ENCODE data around the gene SHISA8. TPM values are rescaled to one million over a fixed set of nuclear protein-coding genes. Genes with fewer than 3 reads are reported as not detected.

The SHISA8 gene
- total and polyA plus RNA-seq, 3 experiments from 2014 or later, result 1.3 to 1.4 TPM; not detected in 1

DNA sequence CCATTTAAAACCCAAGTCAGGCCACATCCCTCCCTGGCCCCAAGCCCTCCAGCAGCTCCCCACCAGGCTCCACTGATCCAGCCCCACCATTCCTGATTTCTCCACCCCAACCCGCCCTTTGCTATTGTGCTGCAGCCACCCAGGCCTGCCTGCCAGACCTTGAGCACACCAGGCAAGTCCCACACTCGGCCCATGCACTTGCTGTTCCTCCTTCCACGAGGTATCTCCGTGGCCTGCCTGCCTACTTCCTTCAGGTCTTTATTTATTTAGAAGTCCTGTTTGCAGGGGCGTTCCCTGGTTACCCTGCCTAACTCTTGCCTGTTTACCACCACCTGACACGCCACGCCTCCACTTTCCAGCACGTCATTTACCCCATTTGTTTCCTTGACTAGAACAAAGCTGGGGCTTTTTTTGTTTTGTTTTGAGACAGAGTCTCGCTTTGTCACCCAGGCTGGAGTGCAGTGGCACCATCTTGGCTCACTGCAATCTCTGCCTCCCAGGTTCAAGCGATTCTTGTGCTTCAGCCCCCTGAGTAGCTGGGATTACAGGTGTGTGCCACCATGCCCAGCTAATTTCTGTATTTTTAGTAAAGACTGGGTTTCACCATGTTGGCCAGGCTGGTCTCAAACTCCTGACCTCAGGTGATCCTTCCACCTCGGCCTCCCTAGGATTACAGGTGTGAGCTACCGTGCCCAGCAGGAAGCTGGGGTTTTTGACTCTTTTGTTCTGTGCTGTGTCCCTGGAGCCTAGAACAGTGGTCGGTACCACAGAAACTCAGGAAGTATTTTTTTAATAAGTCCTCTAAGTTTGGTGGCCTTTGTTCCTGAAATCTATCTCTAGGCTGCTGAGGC, 25.3 kb upstream of the SHISA8 start:
- H3K9me3 Mint-ChIP-seq, result peaks cover 0 to 2% (median 0%) of the 10 kb centered on the region in 5 donors
- Histone ChIP-seq H3K27me3 (ENCODE audit: insufficient read depth, low read length, poor library complexity, severe bottlenecking) (no peaks in the 10 kb centered on the region), H3K36me3 (ENCODE audit: insufficient read depth, low read length) (no peaks in the 10 kb centered on the region), H3K9me3 (ENCODE audit: low read length) (no peaks in the 10 kb centered on the region), H3K27ac (ENCODE audit: low read depth, low read length) (peak overlapping the region; percentile 95), H3K4me1 (ENCODE audit: insufficient read depth, low read length) (peaks cover 32% of the 10 kb centered on the region), H3K4me3 (ENCODE audit: low read length) (peak overlapping the region; percentile 56)
- peak overlapping the region; percentile 94 to 100 (median 100) for H3K27ac Mint-ChIP-seq
- CTCF ChIA-PET, result interaction anchor here (0.8 to 6.8 kb wide), 34 partner anchors 8 to 504 kb away, joined by 3 to 106 read pairs (median 7); partner anchors contain the start of genes CCDC134, MEI1, SNU13 and SREBF2
- DNase-seq, result peak; percentile 91 to 99 (median 94)
- H3K36me3 Mint-ChIP-seq, result peaks cover 0 to 5% (median 0%) of the 10 kb centered on the region in 3 donors
- H3K4me1 Mint-ChIP-seq, result peaks cover 32 to 51% (median 34%) of the 10 kb centered on the region in 3 donors
- peak overlapping the region; percentile 77 to 98 (median 92) for H3K4me3 Mint-ChIP-seq
- H3K27me3 Mint-ChIP-seq, result peaks cover 0 to 4% of the 10 kb centered on the region in 2 donors
- POLR2A ChIA-PET, result interaction anchor here (0.6 to 6.5 kb wide), 23 partner anchors 11 to 319 kb away, joined by 3 to 100 read pairs (median 10); partner anchors contain the start of genes CCDC134, DESI1, MEI1 and SNU13

DNA sequence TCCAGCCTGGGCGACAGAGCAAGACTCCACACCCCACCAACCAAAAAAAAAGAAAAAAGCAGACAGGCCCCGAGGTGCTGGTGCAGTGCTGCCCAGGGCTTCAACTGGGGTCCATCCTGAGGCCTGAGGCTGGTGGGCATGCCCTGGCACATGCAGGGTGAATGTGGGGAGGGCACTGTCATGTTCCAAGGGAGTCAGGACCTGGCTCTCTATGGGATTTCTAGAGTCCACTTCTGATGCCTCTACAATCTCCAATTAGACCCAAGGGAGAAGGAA, 22.0 kb upstream of the SHISA8 start:
- H3K27me3 ChIP-seq (ENCODE audit: insufficient read depth, low read length, poor library complexity, severe bottlenecking), result no peaks in the 10 kb centered on the region
- CTCF ChIA-PET, result interaction anchor here (1.5 to 6.8 kb wide), 2 partner anchors 10 to 136 kb away, joined by 3 to 106 read pairs; partner anchors contain the start of genes CCDC134 and TNFRSF13C
- peak overlapping the region in 2 of 7 donors; percentile 26 to 63 for H3K4me3 Mint-ChIP-seq
- POLR2A ChIA-PET, result interaction anchor here (6.5 kb wide), 1 partner anchor 10 kb away, joined by 100 read pairs; the partner anchor contains the start of gene TNFRSF13C
- no peaks in the 10 kb centered on the region for H3K36me3 ChIP-seq (ENCODE audit: insufficient read depth, low read length)
- H3K9me3 ChIP-seq (ENCODE audit: low read length), result no peaks in the 10 kb centered on the region
- no peak overlapping the region for H3K4me3 ChIP-seq (ENCODE audit: low read length)
- peaks cover 0 to 2% (median 0%) of the 10 kb centered on the region in 5 donors for H3K9me3 Mint-ChIP-seq
- peaks cover 32 to 66% (median 34%) of the 10 kb centered on the region in 3 donors for H3K4me1 Mint-ChIP-seq
- peaks cover 0 to 5% (median 0%) of the 10 kb centered on the region in 3 donors for H3K36me3 Mint-ChIP-seq
- H3K27ac ChIP-seq (ENCODE audit: low read depth, low read length), result no peak overlapping the region
- H3K27ac Mint-ChIP-seq, result peak overlapping the region in 6 of 8 donors; percentile 47 to 87 (median 79)
- peaks cover 0 to 4% of the 10 kb centered on the region in 2 donors for H3K27me3 Mint-ChIP-seq
- DNase-seq, result no peak
- H3K4me1 ChIP-seq (ENCODE audit: insufficient read depth, low read length), result peaks cover 32% of the 10 kb centered on the region

DNA sequence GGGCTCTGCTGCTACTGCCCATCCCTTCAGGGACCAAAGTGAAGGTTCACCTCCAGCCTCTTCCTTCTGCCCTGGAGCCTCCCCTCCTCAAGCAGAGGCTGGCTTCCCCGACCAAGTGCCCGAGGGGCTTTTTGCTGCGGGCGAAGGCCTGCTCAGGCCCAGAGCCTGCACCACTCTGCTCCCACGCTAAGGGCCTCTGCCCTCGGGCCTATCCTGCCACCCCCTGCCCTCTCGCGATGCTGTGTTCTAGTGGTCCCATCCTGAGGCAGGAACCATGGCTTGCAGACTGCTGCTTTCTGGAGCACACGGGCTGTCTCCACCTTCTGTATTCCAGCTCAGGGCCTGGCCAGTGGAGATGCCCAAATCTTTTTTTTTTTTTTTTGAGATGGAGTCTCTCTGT, 20.6 kb upstream of the SHISA8 start:
- Mint-ChIP-seq H3K4me3 (no peak overlapping the region), H3K4me1 (peaks cover 20 to 56% (median 21%) of the 10 kb centered on the region in 3 donors), H3K27ac (peak overlapping the region in 1 of 8 donors; percentile 86), H3K36me3 (peaks cover 0 to 5% (median 0%) of the 10 kb centered on the region in 3 donors), H3K9me3 (peaks cover 0 to 2% (median 0%) of the 10 kb centered on the region in 5 donors), H3K27me3 (peaks cover 0 to 4% of the 10 kb centered on the region in 2 donors)
- H3K9me3 ChIP-seq (ENCODE audit: low read length), result no peaks in the 10 kb centered on the region
- no peak overlapping the region for H3K4me3 ChIP-seq (ENCODE audit: low read length)
- no peaks in the 10 kb centered on the region for H3K27me3 ChIP-seq (ENCODE audit: insufficient read depth, low read length, poor library complexity, severe bottlenecking)
- H3K4me1 ChIP-seq (ENCODE audit: insufficient read depth, low read length), result peaks cover 22% of the 10 kb centered on the region
- POLR2A ChIA-PET, result interaction anchor here (6.5 kb wide), 1 partner anchor 9 kb away, joined by 100 read pairs; the partner anchor contains the start of gene TNFRSF13C
- no peak for DNase-seq
- CTCF ChIA-PET, result interaction anchor here (1.3 to 6.8 kb wide), 2 partner anchors 8 to 188 kb away, joined by 3 to 106 read pairs; partner anchors contain the start of gene TNFRSF13C
- no peak overlapping the region for H3K27ac ChIP-seq (ENCODE audit: low read depth, low read length)
- H3K36me3 ChIP-seq (ENCODE audit: insufficient read depth, low read length), result no peaks in the 10 kb centered on the region

DNA sequence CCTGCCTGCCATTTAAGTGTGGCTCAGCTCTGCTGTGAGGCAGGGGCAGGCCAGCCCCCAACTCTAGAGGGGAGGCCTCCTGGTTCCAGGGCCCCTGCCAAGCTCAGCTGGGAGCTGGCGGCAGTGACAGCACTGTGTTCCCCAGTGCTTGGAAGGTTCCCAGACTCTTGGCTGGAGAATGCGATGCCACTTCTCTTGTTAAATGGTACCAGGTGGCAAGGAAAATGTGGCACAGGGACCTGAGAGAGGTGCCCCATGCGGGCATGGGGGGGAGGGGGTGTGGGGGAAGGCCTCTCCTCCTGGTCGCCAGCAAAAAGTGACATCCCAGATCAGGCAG, 20.1 kb upstream of the SHISA8 start:
- DNase-seq, result no peak
- Mint-ChIP-seq H3K27ac (peak overlapping the region in 2 of 8 donors; percentile 36 to 43), H3K4me3 (no peak overlapping the region), H3K36me3 (peaks cover 0 to 4% (median 0%) of the 10 kb centered on the region in 3 donors), H3K27me3 (peaks cover 0 to 2% of the 10 kb centered on the region in 2 donors), H3K9me3 (peaks cover 0 to 1% (median 0%) of the 10 kb centered on the region in 5 donors), H3K4me1 (peaks cover 15 to 50% (median 16%) of the 10 kb centered on the region in 3 donors)
- Histone ChIP-seq H3K4me3 (ENCODE audit: low read length) (no peak overlapping the region), H3K36me3 (ENCODE audit: insufficient read depth, low read length) (no peaks in the 10 kb centered on the region), H3K9me3 (ENCODE audit: low read length) (no peaks in the 10 kb centered on the region), H3K4me1 (ENCODE audit: insufficient read depth, low read length) (peaks cover 16% of the 10 kb centered on the region), H3K27me3 (ENCODE audit: insufficient read depth, low read length, poor library complexity, severe bottlenecking) (no peaks in the 10 kb centered on the region), H3K27ac (ENCODE audit: low read depth, low read length) (no peak overlapping the region)
- ChIA-PET CTCF (interaction anchor here (1.1 to 6.8 kb wide), 3 partner anchors 8 to 268 kb away, joined by 3 to 106 read pairs (median 4); partner anchors contain the start of gene TNFRSF13C), POLR2A (interaction anchor here (6.5 kb wide), 1 partner anchor 8 kb away, joined by 100 read pairs; the partner anchor contains the start of gene TNFRSF13C)

DNA sequence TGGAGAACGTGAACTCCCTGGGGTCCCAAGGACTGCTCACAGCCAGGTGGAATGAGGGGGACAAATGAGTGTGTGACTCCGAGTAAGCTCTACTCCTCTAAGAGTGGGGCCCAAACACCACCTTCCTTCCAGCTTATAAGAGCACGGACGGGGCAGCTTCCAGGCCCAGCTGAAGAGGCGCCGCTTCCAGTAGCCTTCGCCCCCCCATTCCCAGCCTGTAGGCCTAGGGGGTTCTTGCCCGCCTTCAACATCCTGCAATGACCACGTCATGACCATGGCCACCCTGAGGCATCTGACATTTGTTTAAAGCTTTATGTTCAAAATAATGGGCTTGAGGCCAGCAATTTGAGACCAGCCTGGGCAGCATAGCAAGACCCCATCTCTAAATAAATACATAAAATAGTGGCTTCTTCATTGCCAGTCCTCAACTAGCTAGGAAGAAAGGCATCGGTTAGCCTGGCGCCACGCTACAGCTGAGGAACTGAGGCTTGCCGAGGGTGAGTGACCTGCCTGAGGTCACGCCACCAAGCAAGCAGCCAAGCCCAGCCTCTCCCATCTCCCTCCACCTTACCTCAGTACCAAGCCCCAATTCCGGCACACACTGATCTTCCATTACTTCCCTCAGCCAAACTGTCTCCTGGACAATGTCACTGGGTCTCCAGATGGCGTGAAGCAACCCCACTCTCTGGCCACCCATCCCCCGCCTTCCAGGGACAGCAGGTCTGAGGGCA, 19.6 kb upstream of the SHISA8 start:
- no peak for DNase-seq
- peaks cover 0 to 1% (median 0%) of the 10 kb centered on the region in 3 donors for H3K36me3 Mint-ChIP-seq
- H3K4me3 Mint-ChIP-seq, result no peak overlapping the region
- no peaks in the 10 kb centered on the region for H3K9me3 ChIP-seq (ENCODE audit: low read length)
- no peaks in the 10 kb centered on the region for H3K27me3 Mint-ChIP-seq
- ChIA-PET CTCF (interaction anchor here (1.1 to 1.2 kb wide), 2 partner anchors 9 to 268 kb away, joined by 3 to 4 read pairs; no protein-coding TSS in a partner anchor), POLR2A (no interaction called here)
- H3K9me3 Mint-ChIP-seq, result no peaks in the 10 kb centered on the region
- H3K4me3 ChIP-seq (ENCODE audit: low read length), result no peak overlapping the region
- H3K27me3 ChIP-seq (ENCODE audit: insufficient read depth, low read length, poor library complexity, severe bottlenecking), result no peaks in the 10 kb centered on the region
- no peaks in the 10 kb centered on the region for H3K36me3 ChIP-seq (ENCODE audit: insufficient read depth, low read length)
- peaks cover 11% of the 10 kb centered on the region for H3K4me1 ChIP-seq (ENCODE audit: insufficient read depth, low read length)
- peak overlapping the region in 4 of 8 donors; percentile 36 to 77 (median 59) for H3K27ac Mint-ChIP-seq
- no peak overlapping the region for H3K27ac ChIP-seq (ENCODE audit: low read depth, low read length)
- H3K4me1 Mint-ChIP-seq, result peaks cover 10 to 45% (median 11%) of the 10 kb centered on the region in 3 donors

DNA sequence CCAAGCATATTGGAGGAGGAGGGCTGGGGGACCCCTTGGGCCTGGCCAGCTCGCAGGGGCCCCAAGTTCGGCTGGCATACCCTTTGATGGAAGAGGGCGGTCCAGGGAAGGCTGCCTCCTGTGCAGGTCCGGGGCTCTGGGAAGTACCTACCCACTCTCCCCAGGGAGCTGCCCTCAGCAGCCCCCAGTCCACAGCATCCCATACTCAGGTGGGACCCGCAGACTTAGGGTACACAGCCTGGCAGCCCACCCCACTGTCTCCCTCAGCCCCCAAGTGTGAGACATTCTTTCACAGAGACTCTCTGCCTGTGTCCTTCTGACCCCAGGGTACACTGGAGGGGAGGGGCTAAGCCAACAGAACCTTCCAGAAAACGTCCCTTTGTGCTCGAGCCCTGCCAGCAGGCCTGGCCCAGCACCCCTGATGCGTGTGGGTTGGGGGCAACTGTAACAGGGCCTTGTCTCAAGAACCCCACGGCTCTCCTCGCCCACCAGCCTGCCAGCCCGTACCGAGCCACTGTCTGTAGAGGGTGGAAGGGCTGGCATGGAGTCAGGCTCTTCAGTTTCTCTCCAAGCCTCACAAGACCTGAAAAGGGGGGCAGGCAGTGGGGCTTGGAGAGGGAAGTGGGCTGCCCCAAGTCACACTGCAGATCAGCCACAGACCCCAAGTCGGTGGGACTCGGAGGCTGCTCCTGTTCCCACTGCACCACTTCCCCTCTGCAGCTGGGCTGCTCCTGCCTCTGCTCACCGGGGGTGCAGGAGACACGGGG, 18.7 kb upstream of the SHISA8 start:
- Histone ChIP-seq H3K36me3 (ENCODE audit: insufficient read depth, low read length) (no peaks in the 10 kb centered on the region), H3K9me3 (ENCODE audit: low read length) (no peaks in the 10 kb centered on the region), H3K4me1 (ENCODE audit: insufficient read depth, low read length) (peaks cover 4% of the 10 kb centered on the region), H3K27me3 (ENCODE audit: insufficient read depth, low read length, poor library complexity, severe bottlenecking) (no peaks in the 10 kb centered on the region), H3K27ac (ENCODE audit: low read depth, low read length) (no peak overlapping the region), H3K4me3 (ENCODE audit: low read length) (no peak overlapping the region)
- Mint-ChIP-seq H3K27me3 (no peaks in the 10 kb centered on the region), H3K9me3 (no peaks in the 10 kb centered on the region), H3K4me3 (no peak overlapping the region), H3K36me3 (peaks cover 0 to 1% (median 0%) of the 10 kb centered on the region in 3 donors), H3K4me1 (peaks cover 2 to 42% (median 2%) of the 10 kb centered on the region in 3 donors), H3K27ac (peak overlapping the region in 2 of 8 donors; percentile 39 to 77)
- no peak for DNase-seq
- POLR2A ChIA-PET, result no interaction called here
- CTCF ChIA-PET, result interaction anchor here (1.1 to 1.2 kb wide), 2 partner anchors 8 to 267 kb away, joined by 3 to 4 read pairs; no protein-coding TSS in a partner anchor

DNA sequence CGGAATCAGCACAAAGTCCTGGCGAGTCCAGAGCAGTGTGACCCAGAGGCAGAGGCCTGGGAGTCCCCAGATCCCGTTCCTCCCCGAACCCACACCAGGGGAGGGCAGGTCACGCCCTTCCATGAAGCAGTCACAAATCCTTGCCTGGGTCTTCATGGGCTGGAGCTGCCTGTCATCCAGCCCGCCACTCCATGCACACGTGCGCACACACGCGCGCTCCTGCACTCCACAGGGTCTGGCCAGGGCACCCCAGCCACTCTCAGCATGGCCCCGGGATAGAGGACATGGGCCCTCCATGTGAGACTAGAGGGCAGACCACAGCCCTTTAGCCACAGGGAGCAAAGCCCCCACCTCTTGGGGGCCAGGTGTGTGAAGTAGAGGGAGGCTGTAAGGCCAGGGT, 17.5 kb upstream of the SHISA8 start:
- ChIA-PET POLR2A (no interaction called here), CTCF (interaction anchor here (0.7 kb wide), 2 partner anchors 8 to 75 kb away, joined by 3 read pairs; no protein-coding TSS in a partner anchor)
- no peaks in the 10 kb centered on the region for H3K9me3 Mint-ChIP-seq
- Histone ChIP-seq H3K9me3 (ENCODE audit: low read length) (no peaks in the 10 kb centered on the region), H3K4me3 (ENCODE audit: low read length) (no peak overlapping the region), H3K27ac (ENCODE audit: low read depth, low read length) (no peak overlapping the region), H3K27me3 (ENCODE audit: insufficient read depth, low read length, poor library complexity, severe bottlenecking) (no peaks in the 10 kb centered on the region), H3K4me1 (ENCODE audit: insufficient read depth, low read length) (peaks cover 6% of the 10 kb centered on the region), H3K36me3 (ENCODE audit: insufficient read depth, low read length) (no peaks in the 10 kb centered on the region)
- no peak overlapping the region for H3K4me3 Mint-ChIP-seq
- no peaks in the 10 kb centered on the region for H3K36me3 Mint-ChIP-seq
- H3K27ac Mint-ChIP-seq, result no peak overlapping the region
- DNase-seq, result no peak
- H3K4me1 Mint-ChIP-seq, result peaks cover 0 to 47% (median 2%) of the 10 kb centered on the region in 3 donors
- H3K27me3 Mint-ChIP-seq, result peaks cover 0 to 4% of the 10 kb centered on the region in 2 donors
